Measurements from ENCODE around the gene NYAP2.

NYAP2 gene

DNA sequence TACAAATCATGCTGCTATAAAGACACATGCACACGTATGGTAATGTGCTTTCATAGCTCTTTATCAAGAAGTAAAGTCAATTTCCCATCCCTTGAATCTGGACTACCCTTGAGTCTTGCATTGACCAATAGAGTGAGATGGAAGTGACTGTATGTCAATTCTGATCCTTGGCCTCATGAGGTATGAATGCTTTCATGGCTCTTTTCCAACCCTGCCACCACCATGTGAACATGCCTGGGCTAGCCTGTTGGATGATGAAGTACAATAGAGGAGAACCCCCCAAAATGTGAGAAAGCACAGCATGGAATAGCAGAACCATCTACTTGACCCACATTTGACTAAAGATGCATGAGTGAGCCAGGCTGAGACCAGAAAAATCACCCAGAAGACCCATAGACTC is 237.0 kb downstream of the NYAP2 start:
- DNase-seq: no peak

DNA sequence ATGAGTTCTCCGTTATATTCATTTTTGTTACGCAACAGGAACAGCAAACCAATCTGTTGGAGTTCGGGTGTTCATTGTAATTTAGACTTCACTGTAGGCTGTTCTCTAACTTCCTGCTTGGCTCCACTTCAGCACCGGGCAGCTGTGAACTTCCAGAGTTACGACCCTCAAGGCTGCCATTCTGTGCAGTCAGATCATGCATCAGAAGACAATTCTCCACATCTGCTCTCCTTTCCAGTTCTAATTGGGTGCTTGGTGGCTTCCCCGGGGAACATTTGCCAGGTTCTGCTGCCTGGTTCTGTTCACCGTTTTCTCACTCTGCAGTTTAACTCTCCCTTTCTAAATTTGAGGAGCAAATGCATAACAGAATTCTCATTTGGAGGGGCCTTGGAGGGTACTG is 237.7 kb downstream of the NYAP2 start:
- DNase-seq: no peak

DNA sequence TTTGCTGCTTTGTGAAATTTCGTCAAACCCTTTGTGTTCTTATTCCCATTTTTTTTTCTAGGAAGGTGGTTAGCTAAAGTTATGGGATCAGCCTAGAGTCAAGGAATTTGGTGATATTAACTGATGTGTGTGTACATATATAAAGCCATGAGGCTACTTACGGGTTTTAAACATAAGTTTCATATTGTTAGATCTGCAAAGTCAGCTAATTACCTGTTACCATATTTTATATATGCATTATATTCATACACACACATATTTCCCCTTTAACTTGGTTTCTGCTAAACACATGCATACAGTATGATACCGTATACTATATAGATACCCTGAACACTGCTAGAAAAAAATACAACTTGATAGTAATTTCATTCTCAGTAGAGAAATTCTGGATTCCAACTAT is 241.0 kb downstream of the NYAP2 start:
- DNase-seq: no peak

DNA sequence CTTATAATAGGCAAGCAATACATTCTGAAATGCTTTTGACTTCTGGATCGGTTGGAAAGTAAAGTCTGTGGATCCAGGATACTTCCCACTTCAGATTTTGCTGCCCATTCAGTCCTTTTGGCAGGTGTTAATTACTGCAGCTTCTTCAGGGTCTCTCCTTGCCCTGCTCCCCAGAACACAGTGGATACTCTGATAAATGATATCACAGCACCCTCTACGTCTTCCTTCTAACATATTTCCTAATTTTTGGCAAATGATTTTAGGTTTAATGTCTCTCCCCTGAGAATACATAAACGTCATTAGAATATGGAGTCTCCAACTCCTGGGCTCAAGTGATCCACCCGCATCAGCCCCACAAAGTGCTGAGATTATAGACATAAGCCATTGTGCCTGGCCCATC is 249.8 kb downstream of the NYAP2 start:
- no peak for DNase-seq

DNA sequence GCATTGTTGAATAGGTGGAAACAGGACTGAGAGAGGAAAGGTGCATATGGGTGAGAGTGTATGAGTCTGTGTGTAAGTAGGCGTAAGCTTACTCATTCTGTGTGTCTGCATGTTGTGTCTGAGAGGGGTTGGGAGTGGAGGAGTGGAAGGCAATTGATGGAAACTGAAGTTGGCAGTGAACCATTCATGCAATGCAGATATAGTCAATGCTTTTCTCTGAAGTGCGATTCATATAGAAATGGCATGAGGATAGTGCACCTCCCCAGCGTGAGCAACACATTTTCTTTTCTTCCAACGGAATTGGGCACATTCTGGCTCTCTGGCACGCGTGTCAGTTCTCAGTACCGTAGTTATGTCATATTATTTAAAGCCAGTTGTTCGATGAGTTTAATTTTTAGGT is 250.5 kb downstream of the NYAP2 start:
- no peak for DNase-seq

DNA sequence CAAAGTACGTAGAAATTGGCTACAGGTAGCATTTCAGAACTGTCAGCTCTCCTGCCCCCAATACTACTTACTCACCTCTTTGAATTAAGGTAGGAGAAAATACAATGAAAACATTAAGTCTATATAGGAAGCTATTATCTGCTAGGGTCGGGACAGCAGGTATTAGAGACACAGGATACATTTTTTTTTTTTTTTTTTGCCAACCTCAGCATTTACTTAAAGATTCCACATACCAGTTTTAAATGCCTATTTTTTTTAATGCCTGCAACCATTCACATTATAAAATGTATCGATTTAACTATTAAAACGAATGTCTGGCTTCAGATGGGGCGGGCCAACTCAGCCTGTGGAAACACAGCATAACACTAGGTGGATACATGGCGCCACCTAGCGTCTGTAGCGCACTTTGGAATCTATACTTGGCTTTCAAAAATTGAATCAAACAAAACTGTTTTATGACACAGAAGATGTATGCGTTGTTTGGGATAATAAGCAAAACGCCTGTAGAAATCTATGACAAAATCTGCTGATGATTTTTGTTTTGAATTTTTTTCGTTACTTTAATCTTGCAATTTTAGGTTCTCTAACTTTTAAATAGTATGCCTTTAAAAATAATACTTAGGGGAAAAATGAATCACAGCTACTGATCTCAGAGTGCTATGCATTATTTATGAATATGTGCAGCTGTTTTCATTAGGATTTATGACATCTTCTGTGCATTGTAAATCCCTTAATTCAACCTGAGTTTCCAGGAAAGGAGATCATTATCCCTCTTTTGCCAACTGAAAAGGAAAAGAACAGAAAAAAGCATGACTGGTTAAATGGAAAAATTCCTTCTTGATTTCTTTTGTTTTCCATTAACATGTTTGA is 261.0 kb downstream of the NYAP2 start:
- DNase-seq: peak; percentile 55 to 66

DNA sequence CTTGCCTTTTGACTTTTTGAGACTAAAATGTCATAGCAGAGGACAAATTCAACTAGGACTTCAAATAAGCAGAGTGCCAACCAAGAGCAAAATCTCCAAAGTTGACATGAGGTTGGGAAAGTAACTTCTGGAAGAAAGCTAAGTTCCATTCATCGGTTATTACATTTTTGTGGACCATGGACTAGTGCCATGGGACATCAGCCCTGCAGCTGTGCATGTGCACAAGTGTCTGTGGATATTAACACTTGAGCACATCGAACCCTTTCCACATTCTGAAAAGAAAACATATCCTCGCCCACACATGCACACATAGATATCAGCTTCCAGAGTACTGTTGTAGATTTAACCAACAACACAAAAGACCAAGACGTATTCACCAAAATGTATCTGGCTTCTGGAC is 262.6 kb downstream of the NYAP2 start:
- no peak for DNase-seq

DNA sequence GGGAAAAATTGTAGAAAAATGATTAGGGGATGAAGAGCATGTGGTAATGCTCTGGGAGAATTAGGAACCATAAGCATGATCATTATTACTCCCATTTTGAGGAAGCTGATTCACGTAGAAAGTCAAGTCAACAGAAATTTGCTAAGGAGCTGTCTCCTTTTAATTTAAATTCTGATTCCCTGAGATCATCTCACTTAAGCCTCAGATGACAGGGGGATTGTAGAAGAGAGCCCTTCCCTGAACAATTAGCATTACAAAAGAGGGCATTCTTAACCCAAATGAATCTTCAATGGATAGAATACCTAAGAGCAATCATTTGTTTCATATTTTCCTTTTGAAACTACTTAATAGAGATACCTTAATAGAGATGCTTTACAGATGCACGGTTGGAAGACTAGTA is 267.9 kb downstream of the NYAP2 start:
- no peak for DNase-seq

DNA sequence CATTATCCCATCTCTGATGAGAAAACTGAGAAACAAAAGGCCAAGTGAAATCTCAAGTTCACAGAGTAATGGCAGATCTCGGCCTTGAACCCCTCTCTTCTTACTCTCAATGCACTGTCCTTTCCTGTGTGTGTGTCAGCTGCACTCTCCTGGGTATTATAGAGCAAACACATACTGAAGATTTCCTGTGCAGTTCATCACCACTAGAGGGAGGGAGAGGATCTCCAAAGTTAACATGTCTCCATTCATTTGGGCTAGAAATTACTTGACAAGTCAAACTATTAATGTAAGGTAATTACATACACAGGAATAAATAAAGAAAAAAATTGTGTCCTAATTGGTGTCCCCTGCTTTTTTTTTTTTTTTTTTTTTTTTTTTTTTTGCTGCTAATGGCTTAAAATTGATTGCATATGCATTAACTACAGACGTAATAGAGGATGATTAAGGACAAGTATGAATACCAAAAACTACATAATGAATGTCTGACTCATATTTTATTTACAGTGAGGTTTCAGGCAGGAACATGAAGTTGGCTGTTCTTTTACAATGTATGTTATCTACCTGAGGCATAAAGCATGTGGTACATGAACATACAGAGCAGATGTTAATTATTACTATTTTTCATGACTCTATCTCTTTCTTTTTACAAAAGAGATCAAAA is 269.2 kb downstream of the NYAP2 start:
- DNase-seq: peak in 1 of 2 donors; percentile 44

DNA sequence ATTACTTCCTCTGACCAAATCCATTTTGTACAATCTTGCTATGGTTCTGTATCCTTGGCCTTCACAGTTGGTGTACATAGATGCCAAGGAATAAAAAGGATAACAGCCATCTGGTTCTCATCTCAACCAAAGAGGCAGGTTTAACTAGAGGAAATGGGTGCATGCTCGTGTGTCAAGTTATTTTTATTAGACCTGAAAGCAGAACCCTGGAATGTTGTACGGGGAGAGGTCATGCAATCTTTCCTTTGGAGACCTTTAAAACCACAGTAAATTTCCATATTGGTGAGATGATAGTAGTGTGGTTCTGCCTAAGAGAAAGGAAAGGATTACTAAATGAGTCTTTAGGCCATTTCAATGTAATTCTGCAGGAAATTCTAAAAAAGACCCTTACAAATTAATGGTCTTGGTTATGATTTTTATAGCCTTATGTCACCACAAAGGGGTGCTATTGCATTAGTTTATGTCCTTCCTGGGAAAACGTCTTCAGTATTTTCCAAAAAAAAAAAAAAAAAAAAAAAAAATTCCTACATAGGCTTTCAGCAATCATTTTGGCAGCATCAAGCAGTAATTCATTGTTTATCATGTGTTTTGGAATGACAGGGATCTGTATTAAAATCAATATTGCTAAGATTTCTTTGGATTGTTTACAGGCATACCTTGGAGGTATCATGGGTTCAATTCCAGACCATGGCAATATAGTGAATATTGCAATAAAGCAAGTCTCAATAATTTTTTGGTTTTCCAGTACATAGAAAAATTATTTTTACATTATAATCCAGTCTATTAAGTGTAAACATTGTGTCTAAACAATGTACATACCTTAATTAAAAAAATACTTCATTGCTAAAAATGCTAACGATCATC is 270.8 kb downstream of the NYAP2 start:
- no peak for DNase-seq

DNA sequence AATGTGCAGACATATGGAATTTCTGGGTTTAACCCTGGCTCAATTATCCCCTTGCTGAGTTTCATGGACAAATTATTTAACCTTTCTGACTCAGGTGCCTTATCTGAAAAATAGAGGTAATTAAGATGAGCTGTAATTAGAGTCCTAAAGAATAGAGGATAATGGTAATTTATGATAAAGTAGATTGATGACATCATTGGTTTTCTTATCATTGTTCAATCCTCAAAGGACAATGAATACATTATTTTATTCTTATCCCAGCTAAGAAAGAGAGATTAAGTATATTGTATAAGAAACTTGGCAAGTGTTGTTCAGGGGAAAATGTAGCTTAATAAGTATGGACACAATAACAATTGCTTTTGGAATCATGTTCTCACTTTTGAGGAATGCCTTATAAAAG is 279.3 kb downstream of the NYAP2 start:
- no peak for DNase-seq

DNA sequence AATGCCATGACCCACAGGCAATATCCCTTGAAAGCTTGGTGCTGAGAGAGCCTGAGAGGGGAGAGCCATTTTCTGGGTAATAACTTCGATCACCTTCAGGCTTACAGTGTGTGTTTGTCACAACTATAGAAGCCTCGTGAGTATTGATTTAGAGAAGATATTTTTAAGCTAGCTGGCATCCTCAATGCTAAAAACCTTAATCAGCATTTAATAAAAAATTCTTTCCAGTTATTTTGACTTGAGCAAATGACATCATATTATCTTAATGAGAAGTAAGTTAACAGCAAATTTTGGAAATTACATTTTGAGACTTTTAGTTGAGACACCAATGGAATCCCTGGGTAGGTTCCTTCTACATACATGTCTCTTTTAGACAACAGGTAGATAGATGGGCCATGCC is 283.7 kb downstream of the NYAP2 start:
- DNase-seq: no peak

DNA sequence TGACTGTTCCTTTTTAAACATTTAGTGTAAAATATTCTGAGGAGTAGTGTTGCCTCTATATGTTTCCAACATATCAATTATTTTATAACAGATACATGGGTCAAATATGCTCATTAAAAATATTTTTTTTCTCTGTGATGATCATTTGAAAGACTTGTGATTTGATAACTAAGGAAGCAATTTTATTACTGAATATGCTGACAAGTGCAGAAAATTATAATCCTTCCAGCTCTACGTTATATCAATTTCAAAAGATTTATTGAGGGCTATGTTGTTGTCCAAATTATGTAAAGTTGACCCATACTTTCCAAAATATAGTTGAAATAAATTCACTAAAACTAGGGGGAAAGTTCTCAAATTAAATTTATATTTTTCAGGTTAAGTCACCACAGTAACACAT is 290.6 kb downstream of the NYAP2 start:
- no peak for DNase-seq

DNA sequence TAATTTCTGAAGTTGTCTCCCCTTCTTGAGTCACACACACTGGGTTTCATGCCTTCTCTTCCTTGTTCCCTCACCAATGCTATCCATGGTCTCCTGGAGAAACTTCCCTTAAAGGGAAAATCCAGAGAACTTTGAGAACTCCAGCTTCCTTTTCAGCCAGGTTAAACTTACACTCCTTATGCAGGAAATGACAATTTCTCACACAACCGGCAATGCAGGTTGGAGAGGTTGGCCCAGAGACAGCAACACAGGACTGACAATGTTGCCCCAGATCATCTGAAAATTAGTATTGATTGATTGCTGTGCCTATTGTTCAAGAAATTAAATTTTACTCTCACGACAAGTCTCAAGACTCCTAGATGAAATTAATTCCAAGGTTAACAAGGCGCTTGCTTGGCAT is 292.2 kb downstream of the NYAP2 start:
- DNase-seq: no peak

DNA sequence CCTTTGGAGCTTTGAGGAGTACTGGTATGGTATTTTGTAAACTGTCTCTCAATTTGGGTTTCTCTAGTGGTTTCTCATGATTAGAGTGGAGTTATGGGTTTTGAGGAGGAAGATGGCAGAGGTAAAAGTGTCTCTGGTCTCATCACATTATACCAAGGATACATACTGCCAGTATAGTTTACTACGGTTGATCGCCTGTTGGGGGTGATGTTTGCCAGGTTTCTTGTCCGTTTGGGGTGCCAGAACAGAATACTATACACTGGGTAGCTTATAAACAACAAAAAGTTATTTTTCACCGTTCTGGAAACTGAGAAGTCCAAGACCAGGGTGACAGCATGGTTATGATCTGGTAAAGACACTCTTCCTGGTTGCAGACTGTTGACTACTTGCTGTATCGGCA is 293.7 kb downstream of the NYAP2 start:
- DNase-seq: no peak

DNA sequence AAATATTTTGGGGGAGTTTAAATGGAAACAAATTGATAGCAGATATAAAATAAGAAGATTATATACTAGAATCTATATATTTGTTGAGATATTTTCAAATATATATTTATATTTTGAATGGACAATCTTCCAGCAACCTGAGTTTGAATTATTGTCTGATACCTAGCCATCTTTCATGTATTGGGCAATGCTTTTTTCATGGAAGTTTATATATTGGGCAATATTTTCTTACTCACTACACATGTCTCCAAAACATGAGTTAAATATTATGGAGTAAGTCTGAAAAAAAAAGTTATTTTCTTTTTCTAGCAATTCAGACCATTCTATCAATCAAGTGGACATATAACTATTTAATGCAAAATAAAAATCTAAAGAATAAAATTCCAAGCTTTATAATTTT is 295.2 kb downstream of the NYAP2 start:
- no peak for DNase-seq

DNA sequence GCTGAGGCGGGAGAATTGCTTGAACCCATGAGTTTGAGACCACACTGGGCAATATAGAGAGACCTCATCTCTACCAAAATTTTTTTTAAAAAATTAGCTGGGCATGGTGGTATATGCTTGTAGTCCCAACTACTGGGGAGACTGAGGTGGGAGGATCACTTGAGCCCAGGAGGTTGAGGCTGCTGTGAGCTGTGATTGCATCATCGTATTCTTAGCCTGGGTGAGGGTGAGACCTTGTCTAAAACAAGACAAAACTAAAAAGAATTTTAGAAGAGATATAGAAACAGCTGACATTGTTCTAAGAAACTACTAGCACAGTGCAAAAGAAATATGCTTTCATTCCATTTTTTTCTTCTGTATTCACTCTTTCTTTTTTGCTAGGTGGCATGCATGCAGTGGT is 298.4 kb downstream of the NYAP2 start:
- no peak for DNase-seq

All from CD4-positive, alpha-beta T cell treated with Interleukin-1 beta for 1 hour (primary cell).